ENCODE data around the gene PCP2. TPM values are rescaled to one million over a fixed set of nuclear protein-coding genes. Genes with fewer than 3 reads are reported as not detected.

PCP2 gene
- total RNA-seq, 2 donors from 2014 or later: not detected

DNA sequence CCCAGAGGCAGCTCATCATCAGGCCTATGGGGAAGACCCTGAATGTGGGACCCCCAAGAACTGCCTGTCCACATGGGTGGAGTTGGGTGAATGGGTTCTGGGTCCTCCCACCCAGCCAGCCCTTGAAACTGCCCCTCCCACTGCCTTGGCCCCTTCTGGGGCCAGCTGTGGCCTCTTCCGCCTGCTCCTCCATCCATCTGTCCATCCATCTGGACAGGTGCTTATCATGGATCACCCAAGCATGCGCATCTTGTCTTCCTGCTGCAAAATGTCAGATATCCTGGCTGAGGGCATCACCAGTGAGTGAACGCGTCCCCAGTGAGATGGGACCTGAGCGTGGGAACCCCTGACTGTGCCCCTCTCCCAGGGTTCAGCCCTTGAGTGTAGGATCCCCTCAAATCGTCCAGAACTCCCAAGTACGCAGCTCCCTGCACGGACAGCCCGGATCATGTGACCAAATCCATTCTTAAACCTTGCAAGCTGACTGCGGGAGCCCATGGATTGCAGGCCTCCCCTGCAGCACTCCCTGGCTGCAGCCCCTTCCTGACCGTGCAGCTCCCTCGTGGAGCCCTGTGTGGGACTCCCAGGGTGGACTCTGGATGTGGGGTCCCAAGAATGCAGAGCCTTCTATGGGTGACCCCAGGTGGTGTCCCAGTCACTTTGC lies 5.4 kb upstream of the PCP2 start:
- Histone ChIP-seq H3K27ac (no peak overlapping the region), H3K27me3 (peaks cover 0 to 10% of the 10 kb centered on the region in 2 donors), H3K4me3 (no peak overlapping the region), H3K9me3 (no peaks in the 10 kb centered on the region), H3K4me1 (peaks cover 0 to 6% of the 10 kb centered on the region in 2 donors), H3K36me3 (no peaks in the 10 kb centered on the region)
- TF ChIP-seq, protein P1, sequence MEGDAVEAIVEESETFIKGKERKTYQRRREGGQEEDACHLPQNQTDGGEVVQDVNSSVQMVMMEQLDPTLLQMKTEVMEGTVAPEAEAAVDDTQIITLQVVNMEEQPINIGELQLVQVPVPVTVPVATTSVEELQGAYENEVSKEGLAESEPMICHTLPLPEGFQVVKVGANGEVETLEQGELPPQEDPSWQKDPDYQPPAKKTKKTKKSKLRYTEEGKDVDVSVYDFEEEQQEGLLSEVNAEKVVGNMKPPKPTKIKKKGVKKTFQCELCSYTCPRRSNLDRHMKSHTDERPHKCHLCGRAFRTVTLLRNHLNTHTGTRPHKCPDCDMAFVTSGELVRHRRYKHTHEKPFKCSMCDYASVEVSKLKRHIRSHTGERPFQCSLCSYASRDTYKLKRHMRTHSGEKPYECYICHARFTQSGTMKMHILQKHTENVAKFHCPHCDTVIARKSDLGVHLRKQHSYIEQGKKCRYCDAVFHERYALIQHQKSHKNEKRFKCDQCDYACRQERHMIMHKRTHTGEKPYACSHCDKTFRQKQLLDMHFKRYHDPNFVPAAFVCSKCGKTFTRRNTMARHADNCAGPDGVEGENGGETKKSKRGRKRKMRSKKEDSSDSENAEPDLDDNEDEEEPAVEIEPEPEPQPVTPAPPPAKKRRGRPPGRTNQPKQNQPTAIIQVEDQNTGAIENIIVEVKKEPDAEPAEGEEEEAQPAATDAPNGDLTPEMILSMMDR (IDR thresholded peaks at IDR 0.05): no peak
- no peak for DNase-seq (ENCODE audit: low spot score)

DNA sequence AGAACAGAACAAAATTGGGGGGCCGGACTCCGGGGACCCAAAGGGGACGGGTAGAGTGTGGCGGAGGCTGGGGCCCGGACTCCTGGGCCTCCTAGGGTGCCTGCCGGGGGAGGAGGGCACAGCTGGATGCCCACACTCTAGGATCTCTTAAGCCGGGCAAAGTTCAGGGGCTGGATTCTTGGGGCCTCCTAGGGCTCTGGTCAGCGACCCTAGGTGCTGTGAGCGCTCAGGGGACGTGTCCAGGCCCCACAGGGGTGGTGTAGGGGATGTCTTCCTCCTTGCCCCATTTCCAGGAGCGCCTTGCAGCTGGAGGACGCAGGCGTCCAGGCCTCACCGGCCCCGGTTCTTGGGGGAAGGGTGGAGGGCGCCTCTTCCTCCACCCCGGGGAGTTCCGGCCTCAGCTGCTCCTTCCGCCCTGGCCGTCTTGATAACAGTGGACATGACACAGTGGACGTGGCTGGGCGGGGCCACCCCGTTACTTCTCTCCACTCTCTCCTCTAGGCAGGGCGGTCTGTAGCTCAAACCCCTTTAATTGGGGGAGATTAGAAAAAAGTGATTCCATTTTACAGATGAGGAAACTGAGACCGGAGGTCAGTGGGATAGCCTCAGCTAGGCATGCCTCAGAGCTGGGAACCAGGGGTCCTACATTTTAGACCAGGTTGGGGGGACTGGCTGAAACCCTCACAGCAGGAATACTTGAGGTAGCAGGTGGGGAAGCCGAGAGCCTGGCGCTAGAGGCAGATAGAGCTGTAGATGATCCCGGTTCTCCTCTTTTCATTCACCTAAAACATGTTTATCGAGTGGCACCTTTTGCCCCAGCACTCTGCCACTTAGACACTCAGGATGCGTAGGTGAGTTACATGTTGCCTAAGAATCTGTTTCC lies 4.1 kb upstream of the PCP2 start:
- H3K4me1 ChIP-seq: peaks cover 0 to 6% of the 10 kb centered on the region in 2 donors
- H3K27ac ChIP-seq: peak overlapping the region in 1 of 2 donors; percentile 51
- H3K4me3 ChIP-seq: peak overlapping the region; percentile 25 to 43
- TF ChIP-seq, protein P1 (IDR thresholded peaks at IDR 0.05): no peak
- no peaks in the 10 kb centered on the region for H3K36me3 ChIP-seq
- peak; percentile 70 for DNase-seq (ENCODE audit: low spot score)
- H3K9me3 ChIP-seq: no peaks in the 10 kb centered on the region
- peaks cover 0 to 10% of the 10 kb centered on the region in 2 donors for H3K27me3 ChIP-seq

DNA sequence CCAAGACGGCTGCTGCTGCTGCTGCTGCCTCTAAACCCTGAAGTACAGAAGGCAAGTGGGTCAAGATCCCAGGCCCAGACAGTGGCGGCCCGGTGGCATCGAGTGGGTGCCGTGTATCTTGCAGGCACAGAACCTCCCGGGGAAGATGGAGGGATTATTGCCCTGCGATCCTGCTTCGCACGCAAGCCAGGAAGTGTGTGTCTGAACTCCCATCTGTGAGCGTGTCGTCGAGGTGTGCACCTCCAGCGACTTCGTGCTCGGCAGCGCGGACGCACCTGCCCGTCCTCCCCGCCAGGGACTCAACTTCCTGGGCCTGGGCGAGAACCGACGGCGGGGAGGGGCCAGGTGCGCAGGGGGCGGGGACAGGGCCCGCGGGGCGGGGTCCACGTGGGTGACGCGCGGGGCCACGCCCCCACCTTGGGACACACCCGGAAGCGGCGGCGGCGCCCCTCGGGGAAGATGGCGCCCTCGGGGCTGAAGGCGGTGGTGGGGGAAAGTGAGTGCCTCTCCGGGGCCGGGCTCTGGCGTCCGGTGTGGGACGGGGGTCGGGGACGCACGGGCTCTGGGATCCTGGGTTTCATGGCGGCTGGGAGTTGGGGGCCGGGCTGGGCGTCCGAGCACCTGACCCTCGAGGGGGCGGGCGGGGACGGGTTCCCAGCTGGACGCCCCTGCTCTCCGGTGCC lies 3.3 kb upstream of the PCP2 start, which contains the start of gene STXBP2:
Gene STXBP2, plus strand, starts transcription at position 420 of the 683 bp plus-strand sequence. Its CDS starts 40 bp downstream, at position 460.
- H3K4me3 ChIP-seq: peak within 1 kb of the TSS; percentile 25 to 43
- H3K9me3 ChIP-seq: no peaks in the 10 kb centered on the region
- peaks cover 0 to 6% of the 10 kb centered on the region in 2 donors for H3K4me1 ChIP-seq
- DNase-seq (ENCODE audit: low spot score): no peak
- no peaks in the 10 kb centered on the region for H3K36me3 ChIP-seq
- TF ChIP-seq, protein P1 (IDR thresholded peaks at IDR 0.05): no peak
- H3K27ac ChIP-seq: peak within 1 kb of the TSS in 1 of 2 donors; percentile 51
- H3K27me3 ChIP-seq: peaks cover 0 to 10% of the 10 kb centered on the region in 2 donors

DNA sequence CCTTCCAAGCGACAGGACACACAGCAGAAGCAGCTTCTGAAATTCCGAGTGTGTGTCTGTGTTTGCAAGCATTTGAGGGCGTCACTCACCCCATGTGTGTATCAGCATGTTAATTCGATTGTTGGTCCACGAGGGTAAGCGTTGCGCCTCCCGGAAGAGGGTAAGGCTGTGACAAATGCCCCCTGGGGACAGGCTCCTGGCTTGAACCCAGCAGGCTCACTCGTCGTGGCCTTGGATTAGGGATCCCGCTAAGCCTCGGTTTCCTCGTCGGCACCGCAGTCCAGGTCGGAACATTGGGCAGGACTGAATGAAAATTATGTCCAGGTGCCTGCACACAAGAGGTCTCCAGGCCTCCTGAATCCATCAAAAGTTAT lies 2.8 kb upstream of the PCP2 start:
- no peaks in the 10 kb centered on the region for H3K9me3 ChIP-seq
- peaks cover 0 to 10% of the 10 kb centered on the region in 2 donors for H3K27me3 ChIP-seq
- H3K27ac ChIP-seq: no peak overlapping the region
- peak overlapping the region in 1 of 2 donors; percentile 43 for H3K4me3 ChIP-seq
- H3K4me1 ChIP-seq: peaks cover 0 to 7% of the 10 kb centered on the region in 2 donors
- TF ChIP-seq, protein P1 (IDR thresholded peaks at IDR 0.05): no peak
- no peaks in the 10 kb centered on the region for H3K36me3 ChIP-seq
- DNase-seq (ENCODE audit: low spot score): no peak

DNA sequence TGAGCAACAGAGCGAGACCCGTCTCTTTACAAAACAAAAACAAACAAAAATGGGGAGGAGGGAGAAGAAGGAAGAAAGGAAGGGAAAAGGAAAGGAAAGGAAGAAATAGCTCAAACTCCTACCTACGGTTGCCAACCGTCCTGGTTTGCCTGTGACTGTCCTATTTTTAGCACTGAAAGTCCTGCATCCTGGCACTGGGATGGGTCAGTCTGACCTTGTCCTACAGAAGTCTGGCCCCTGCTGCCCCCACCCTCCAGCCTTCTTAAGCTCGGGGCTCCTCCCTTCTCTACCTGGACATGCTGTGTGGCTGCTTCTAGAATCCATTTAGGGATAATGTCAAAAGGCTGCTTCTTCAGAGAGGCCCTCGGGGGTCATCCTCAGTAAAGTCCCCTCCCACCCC lies 2.2 kb upstream of the PCP2 start:
- H3K4me1 ChIP-seq: peaks cover 0 to 13% of the 10 kb centered on the region in 2 donors
- TF ChIP-seq, protein P1 (IDR thresholded peaks at IDR 0.05): no peak
- no peak overlapping the region for H3K27ac ChIP-seq
- no peak overlapping the region for H3K4me3 ChIP-seq
- H3K27me3 ChIP-seq: peaks cover 0 to 10% of the 10 kb centered on the region in 2 donors
- no peaks in the 10 kb centered on the region for H3K36me3 ChIP-seq
- no peak for DNase-seq (ENCODE audit: low spot score)
- no peaks in the 10 kb centered on the region for H3K9me3 ChIP-seq

Data from right atrium auricular region (tissue), 2 donors.